Neural cell (in vitro differentiated cells): ENCODE data around the gene FNBP1L. TPM values are rescaled to one million over a fixed set of nuclear protein-coding genes. Genes with fewer than 3 reads are reported as not detected.
"Not testable (repeated sequence)": the region's sequence is repeated elsewhere in the genome, so short reads cannot be mapped to it uniquely, and the experiment has no call there.

Experiments
- H2AFZ ChIP-seq: fragments of 200-600, 300-800 bp; sonication (generic), shearing (Covaris generic); 2 replicates; pipeline ENCODE4 v1.6.0; 2014; ENCODE audit warnings: low read depth, mild to moderate bottlenecking, antibody characterized with exemption, low read length, moderate library complexity
- H3F3A ChIP-seq: fragments of 200-600 bp; shearing (Covaris generic); 2 replicates; pipeline ENCODE4 v1.6.1; 2016; ENCODE audit warnings: mild to moderate bottlenecking, moderate library complexity, mixed read lengths, antibody characterized with exemption, low read length; ENCODE audit not compliant: insufficient read depth, poor library complexity, severe bottlenecking
- H3K27ac ChIP-seq: fragments of 200-600, 300-800 bp; sonication (generic), shearing (Covaris generic); 2 replicates; pipeline ENCODE4 v1.5.1; 2014; ENCODE audit warnings: mild to moderate bottlenecking, low read length, moderate library complexity
- H3K27me3 ChIP-seq: fragments of 300-800, 200-600 bp; sonication (generic), shearing (Covaris generic); 2 replicates; pipeline ENCODE4 v1.6.0; 2014; ENCODE audit warnings: mild to moderate bottlenecking, low read depth, low read length, moderate library complexity; ENCODE audit not compliant: insufficient read depth
- H3K36me3 ChIP-seq: fragments of 300-800, 200-600 bp; sonication (generic), shearing (Covaris generic); 2 replicates; pipeline ENCODE4 v1.5.1; 2014; ENCODE audit warnings: mild to moderate bottlenecking, antibody characterized with exemption, low read length, moderate library complexity; ENCODE audit not compliant: insufficient read depth
- H3K4me2 ChIP-seq: fragments of 300-800, 200-600 bp; sonication (generic), shearing (Covaris generic); 2 replicates; pipeline ENCODE4 v1.6.0; 2014; ENCODE audit warnings: mild to moderate bottlenecking, low read length
- H3K4me3 ChIP-seq: fragments of 300-800, 200-600 bp; sonication (generic), shearing (Covaris generic); 2 replicates; pipeline ENCODE4 v1.5.1; 2014; ENCODE audit warnings: mild to moderate bottlenecking, low read length, moderate library complexity
- H3K79me2 ChIP-seq: fragments of 200-600 bp; shearing (Covaris generic); replicated peaks from 2 replicates; pipeline ENCODE4 v1.6.0; 2014; ENCODE audit warnings: mild to moderate bottlenecking, low read length, moderate library complexity; ENCODE audit not compliant: insufficient read depth
- H3K9ac ChIP-seq: fragments of 300-800, 200-600 bp; sonication (generic), shearing (Covaris generic); 2 replicates; pipeline ENCODE4 v1.6.1; 2016; ENCODE audit warnings: mild to moderate bottlenecking, low read length, mixed read lengths
- H3K9me2 ChIP-seq: fragments of 200-600 bp; shearing (Covaris generic); 2 replicates; pipeline ENCODE4 v1.6.1; 2016; ENCODE audit warnings: mild to moderate bottlenecking, low read length, mixed read lengths; ENCODE audit not compliant: insufficient read depth
- H3K9me3 ChIP-seq: fragments of 200-600, 300-800 bp; sonication (generic), shearing (Covaris generic); 2 replicates; pipeline ENCODE4 v1.6.1; 2016; ENCODE audit warnings: mild to moderate bottlenecking, mixed run types, low read length, moderate library complexity, mixed read lengths
- H4K20me1 ChIP-seq: fragments of 200-600 bp; shearing (Covaris generic); 2 replicates; pipeline ENCODE4 v1.6.1; 2016; ENCODE audit warnings: mild to moderate bottlenecking, mixed run types; ENCODE audit not compliant: insufficient read depth
- EP300 ChIP-seq: fragments of 450-650 bp; conservative IDR thresholded peaks from 2 replicates; pipeline ENCODE4 v1.6.1; 2014; ENCODE audit warnings: antibody characterized with exemption, mild to moderate bottlenecking, moderate library complexity; ENCODE audit not compliant: poor library complexity, severe bottlenecking
- EZH2 ChIP-seq: fragments of 200-600, 300-800 bp; shearing (Covaris generic), sonication (generic); IDR thresholded peaks from 2 replicates; pipeline ENCODE4 v1.6.1; 2014; ENCODE audit warnings: antibody characterized with exemption, low read length, borderline replicate concordance, mild to moderate bottlenecking; ENCODE audit not compliant: insufficient read depth, poor library complexity, severe bottlenecking
- MXI1 ChIP-seq: fragments of 450-650 bp; conservative IDR thresholded peaks from 2 replicates; pipeline ENCODE4 v1.6.1; 2014; ENCODE audit warnings: antibody characterized with exemption, mild to moderate bottlenecking; ENCODE audit not compliant: poor library complexity, severe bottlenecking
- POLR2AphosphoS5 ChIP-seq: IDR thresholded peaks from 2 replicates; pipeline ENCODE4 v1.6.1; 2012
- RAD21 ChIP-seq: fragments of 450-650 bp; conservative IDR thresholded peaks from 2 replicates; pipeline ENCODE4 v1.6.1; 2014; ENCODE audit warnings: antibody characterized with exemption, mild to moderate bottlenecking, moderate library complexity
- SMC3 ChIP-seq: fragments of 450-650 bp; conservative IDR thresholded peaks from 2 replicates; pipeline ENCODE4 v1.6.1; 2014; ENCODE audit warnings: antibody characterized with exemption, mild to moderate bottlenecking, moderate library complexity; ENCODE audit not compliant: poor library complexity
- TAF1 ChIP-seq: IDR thresholded peaks from 2 replicates; pipeline ENCODE4 v1.6.1; 2012; ENCODE audit warnings: low read depth
- polyA plus RNA-seq: library from polyadenylated mRNA; depleted of rRNA; stranded (reverse); fragments of >200 nt; gene quantifications from 2 replicates; pipeline ENCODE4 v1.2.3, GENCODE V29; 2014
- TF ChIP-seq, protein P1 (sequence below): IDR thresholded peaks from 2 replicates; pipeline ENCODE4 v1.6.1; 2012; ENCODE audit warnings: borderline replicate concordance
- TF ChIP-seq, protein P2 (sequence below): fragments of 450-650 bp; IDR thresholded peaks from 2 replicates; pipeline ENCODE4 v1.5.1; 2014; ENCODE audit warnings: antibody characterized with exemption, mild to moderate bottlenecking, moderate library complexity; ENCODE audit not compliant: poor library complexity, severe bottlenecking

FNBP1L gene
- polyA plus RNA-seq, 1 donor from 2014 or later = 1,044 TPM

DNA sequence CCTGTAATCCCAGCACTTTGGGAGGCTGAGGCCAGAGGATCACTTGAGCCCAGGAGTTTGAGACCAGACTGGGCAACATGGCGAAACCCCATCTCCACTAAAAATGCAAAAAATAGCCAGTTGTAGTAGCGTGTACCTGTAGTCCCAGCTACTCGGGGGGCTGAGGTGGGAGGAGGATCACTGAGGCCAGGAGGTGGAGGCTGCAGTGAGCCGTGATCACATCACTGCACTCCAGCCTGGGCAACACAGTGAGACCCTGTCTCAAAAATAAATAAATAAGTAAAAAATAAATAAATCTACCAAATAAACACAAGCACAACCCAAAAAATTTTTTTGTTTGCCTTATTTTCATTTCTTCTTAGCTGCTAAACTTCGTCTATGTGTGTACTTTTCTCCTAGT is 34.0 kb downstream of the FNBP1L start:
- H2AFZ ChIP-seq, H3F3A ChIP-seq, H3K4me2 ChIP-seq, H3K9me3 ChIP-seq, H3K4me3 ChIP-seq, H3K9me2 ChIP-seq, H3K27me3 ChIP-seq, H3K36me3 ChIP-seq, H3K9ac ChIP-seq, H3K27ac ChIP-seq: not testable (repeated sequence)
- peaks cover 91% of the 10 kb centered on the region for H3K79me2 ChIP-seq
- H4K20me1 ChIP-seq = peaks cover 24% of the 10 kb centered on the region

DNA sequence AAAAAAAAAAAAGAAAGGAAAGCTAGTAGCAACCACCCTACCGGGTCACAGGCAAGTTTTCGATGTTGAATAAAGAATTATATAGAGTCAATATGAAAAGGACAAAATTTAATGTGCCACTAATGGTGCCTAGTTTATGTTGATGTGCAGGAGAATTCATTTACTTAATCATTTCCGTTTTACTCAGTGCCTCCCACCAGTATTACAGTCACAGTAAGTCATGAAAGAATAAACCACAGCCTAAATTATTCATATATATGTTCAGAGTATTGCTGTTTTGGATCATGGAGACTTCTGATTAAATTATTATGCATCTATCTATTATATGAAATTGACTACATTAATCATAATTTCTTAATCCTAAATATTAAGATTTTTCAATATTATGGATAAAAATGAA is 35.3 kb downstream of the FNBP1L start:
- peaks cover 21% of the 10 kb centered on the region for H4K20me1 ChIP-seq
- no peak overlapping the region for H3K27ac ChIP-seq
- TF ChIP-seq, protein P1, sequence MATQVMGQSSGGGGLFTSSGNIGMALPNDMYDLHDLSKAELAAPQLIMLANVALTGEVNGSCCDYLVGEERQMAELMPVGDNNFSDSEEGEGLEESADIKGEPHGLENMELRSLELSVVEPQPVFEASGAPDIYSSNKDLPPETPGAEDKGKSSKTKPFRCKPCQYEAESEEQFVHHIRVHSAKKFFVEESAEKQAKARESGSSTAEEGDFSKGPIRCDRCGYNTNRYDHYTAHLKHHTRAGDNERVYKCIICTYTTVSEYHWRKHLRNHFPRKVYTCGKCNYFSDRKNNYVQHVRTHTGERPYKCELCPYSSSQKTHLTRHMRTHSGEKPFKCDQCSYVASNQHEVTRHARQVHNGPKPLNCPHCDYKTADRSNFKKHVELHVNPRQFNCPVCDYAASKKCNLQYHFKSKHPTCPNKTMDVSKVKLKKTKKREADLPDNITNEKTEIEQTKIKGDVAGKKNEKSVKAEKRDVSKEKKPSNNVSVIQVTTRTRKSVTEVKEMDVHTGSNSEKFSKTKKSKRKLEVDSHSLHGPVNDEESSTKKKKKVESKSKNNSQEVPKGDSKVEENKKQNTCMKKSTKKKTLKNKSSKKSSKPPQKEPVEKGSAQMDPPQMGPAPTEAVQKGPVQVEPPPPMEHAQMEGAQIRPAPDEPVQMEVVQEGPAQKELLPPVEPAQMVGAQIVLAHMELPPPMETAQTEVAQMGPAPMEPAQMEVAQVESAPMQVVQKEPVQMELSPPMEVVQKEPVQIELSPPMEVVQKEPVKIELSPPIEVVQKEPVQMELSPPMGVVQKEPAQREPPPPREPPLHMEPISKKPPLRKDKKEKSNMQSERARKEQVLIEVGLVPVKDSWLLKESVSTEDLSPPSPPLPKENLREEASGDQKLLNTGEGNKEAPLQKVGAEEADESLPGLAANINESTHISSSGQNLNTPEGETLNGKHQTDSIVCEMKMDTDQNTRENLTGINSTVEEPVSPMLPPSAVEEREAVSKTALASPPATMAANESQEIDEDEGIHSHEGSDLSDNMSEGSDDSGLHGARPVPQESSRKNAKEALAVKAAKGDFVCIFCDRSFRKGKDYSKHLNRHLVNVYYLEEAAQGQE = no peak
- no peak for TF ChIP-seq EP300
- TF ChIP-seq, protein P2, sequence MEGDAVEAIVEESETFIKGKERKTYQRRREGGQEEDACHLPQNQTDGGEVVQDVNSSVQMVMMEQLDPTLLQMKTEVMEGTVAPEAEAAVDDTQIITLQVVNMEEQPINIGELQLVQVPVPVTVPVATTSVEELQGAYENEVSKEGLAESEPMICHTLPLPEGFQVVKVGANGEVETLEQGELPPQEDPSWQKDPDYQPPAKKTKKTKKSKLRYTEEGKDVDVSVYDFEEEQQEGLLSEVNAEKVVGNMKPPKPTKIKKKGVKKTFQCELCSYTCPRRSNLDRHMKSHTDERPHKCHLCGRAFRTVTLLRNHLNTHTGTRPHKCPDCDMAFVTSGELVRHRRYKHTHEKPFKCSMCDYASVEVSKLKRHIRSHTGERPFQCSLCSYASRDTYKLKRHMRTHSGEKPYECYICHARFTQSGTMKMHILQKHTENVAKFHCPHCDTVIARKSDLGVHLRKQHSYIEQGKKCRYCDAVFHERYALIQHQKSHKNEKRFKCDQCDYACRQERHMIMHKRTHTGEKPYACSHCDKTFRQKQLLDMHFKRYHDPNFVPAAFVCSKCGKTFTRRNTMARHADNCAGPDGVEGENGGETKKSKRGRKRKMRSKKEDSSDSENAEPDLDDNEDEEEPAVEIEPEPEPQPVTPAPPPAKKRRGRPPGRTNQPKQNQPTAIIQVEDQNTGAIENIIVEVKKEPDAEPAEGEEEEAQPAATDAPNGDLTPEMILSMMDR = no peak
- TF ChIP-seq POLR2AphosphoS5 = no peak
- TF ChIP-seq RAD21 = no peak
- no peak for TF ChIP-seq EZH2
- no peak for TF ChIP-seq SMC3
- TF ChIP-seq MXI1 = no peak
- no peak for TF ChIP-seq TAF1
- H3K9me2 ChIP-seq = no peaks in the 10 kb centered on the region
- peaks cover 91% of the 10 kb centered on the region for H3K79me2 ChIP-seq
- no peak overlapping the region for H2AFZ ChIP-seq
- H3K4me2 ChIP-seq = no peak overlapping the region
- H3K9me3 ChIP-seq = peaks cover 4% of the 10 kb centered on the region
- no peaks in the 10 kb centered on the region for H3K27me3 ChIP-seq
- no peaks in the 10 kb centered on the region for H3F3A ChIP-seq
- no peak overlapping the region for H3K9ac ChIP-seq
- H3K36me3 ChIP-seq = peaks cover 3% of the 10 kb centered on the region
- no peak overlapping the region for H3K4me3 ChIP-seq

DNA sequence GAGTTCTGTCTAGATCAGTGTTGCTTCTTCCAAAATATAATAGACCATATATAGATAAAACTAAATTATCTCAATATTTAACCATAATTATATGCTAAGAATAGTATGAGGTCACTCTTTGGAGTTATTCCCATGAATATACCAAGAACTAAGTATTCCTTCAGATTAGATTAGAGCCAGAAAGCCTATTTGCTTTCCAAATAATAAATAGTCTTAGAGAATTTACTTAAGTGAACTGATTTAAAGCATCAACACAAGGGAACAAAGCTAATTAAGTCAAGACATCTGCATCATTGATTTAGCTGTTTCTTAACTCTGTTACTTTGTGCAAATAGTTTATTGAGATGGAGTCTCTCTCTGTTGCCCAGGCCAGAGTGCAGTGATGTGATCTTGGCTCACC is 35.7 kb downstream of the FNBP1L start:
- peaks cover 21% of the 10 kb centered on the region for H4K20me1 ChIP-seq
- no peak for TF ChIP-seq EZH2
- TF ChIP-seq EP300 = no peak
- TF ChIP-seq, protein P2 = no peak
- TF ChIP-seq TAF1 = no peak
- no peak for TF ChIP-seq MXI1
- TF ChIP-seq POLR2AphosphoS5 = no peak
- TF ChIP-seq, protein P1 = no peak
- TF ChIP-seq SMC3 = no peak
- no peak for TF ChIP-seq RAD21

More for the DNA sequence above, 35.7 kb downstream of the FNBP1L start:
- Histone ChIP-seq H3K36me3 (peaks cover 3% of the 10 kb centered on the region), H3F3A (no peaks in the 10 kb centered on the region), H3K4me3 (no peak overlapping the region), H3K9me2 (no peaks in the 10 kb centered on the region), H3K9ac (no peak overlapping the region), H3K4me2 (no peak overlapping the region), H3K9me3 (peaks cover under 1% of the 10 kb centered on the region), H3K27ac (no peak overlapping the region), H3K79me2 (peaks cover 91% of the 10 kb centered on the region), H2AFZ (no peak overlapping the region), H3K27me3 (no peaks in the 10 kb centered on the region)
